K562 (cell line): ENCODE results near the gene HYAL1. TPM values are rescaled to one million over a fixed set of nuclear protein-coding genes. Genes with fewer than 3 reads are reported as not detected.

Source experiments
- ATAC-seq: fragments of 200-7000 bp; cut with Tn5 transposase; 3 replicates; pipeline ENCODE4 v1.9.1; 2020; ENCODE audit warnings: moderate library complexity
- BruUV-seq: library from RNA; stranded (reverse); fragments of 400-500 nt; replicated peaks from 2 replicates; lab custom pipeline; 2021; lab: Mats Ljungman, UMichigan
- CTCF ChIA-PET: fragments of 300-600 bp; formaldehyde crosslinking; extraction: SDS; loops from one replicate; lab custom pipeline; 2021; ENCODE audit warnings: low intra/inter-chr PET ratio; lab: Yijun Ruan, JAX
- POLR2A ChIA-PET: fragments of 300-600, 350-650 bp; sonication (Branson Sonifier 250); formaldehyde crosslinking; extraction: SDS; loops from one replicate; lab custom pipeline; 2021; ENCODE audit warnings: antibody characterized with exemption, inconsistent platforms; lab: Yijun Ruan, JAX
- DNase-seq, 4 experiments: peaks; one replicate each; pipeline versions ENCODE4 v3.0.0 to v3.0.0-alpha.2; 2011 to 2018; ENCODE audit warnings: low spot score in 3 of 4, mixed read lengths in 3 of 4; ENCODE audit errors: extremely low read depth in 1 of 4
- FAIRE-seq: peaks from 2 replicates; lab custom pipeline; 2011; peaks lifted over from hg19 to GRCh38; lab: Jason Lieb, UNC
- H2AFZ ChIP-seq: 2 replicates; pipeline ENCODE4 v1.6.0; 2011; ENCODE audit warnings: low read depth, low read length, control low read depth, inconsistent platforms
- H3K27ac ChIP-seq: fragments of 200-600 bp; 3 replicates; pipeline ENCODE4 v1.8.0; 2011; ENCODE audit warnings: low read depth, mild to moderate bottlenecking, control low read depth, inconsistent platforms, low read length, moderate library complexity, mixed read lengths; ENCODE audit errors: extremely low read depth
- H3K27me3 ChIP-seq, 2 experiments: fragments of 300-600 bp in 1 of 2; 2 replicates in 1 of 2; 3 replicates in 1 of 2; pipeline versions ENCODE4 v1.6.0 to v1.8.0; 2011; ENCODE audit warnings: inconsistent platforms in 2 of 2, low read length in 2 of 2, mild to moderate bottlenecking in 1 of 2, mixed read lengths in 1 of 2, moderate library complexity in 1 of 2; ENCODE audit not compliant: control insufficient read depth in 2 of 2, insufficient read depth in 2 of 2
- H3K36me3 ChIP-seq: fragments of 300-600 bp; 3 replicates; pipeline ENCODE4 v1.8.0; 2011; ENCODE audit warnings: mild to moderate bottlenecking, low read length, inconsistent platforms; ENCODE audit not compliant: control insufficient read depth, insufficient read depth
- H3K4me1 ChIP-seq, 2 experiments: fragments of 200-600 bp in 1 of 2; replicated peaks in 1 of 2; 2 replicates in 1 of 2; 3 replicates in 1 of 2; pipeline versions ENCODE4 v1.5.1 to v1.8.0; 2011; ENCODE audit warnings: inconsistent platforms in 2 of 2, low read length in 2 of 2, mild to moderate bottlenecking in 1 of 2, mixed read lengths in 1 of 2, moderate library complexity in 1 of 2; ENCODE audit not compliant: control insufficient read depth in 2 of 2, insufficient read depth in 2 of 2
- H3K4me2 ChIP-seq: 2 replicates; pipeline ENCODE4 v1.6.1; 2011; ENCODE audit warnings: low read length, control low read depth, inconsistent platforms, mixed read lengths; ENCODE audit not compliant: insufficient read depth
- H3K4me3 ChIP-seq: fragments of 200-600 bp; sonication (generic), shearing (Covaris generic); 2 replicates; pipeline ENCODE4 v1.5.1; 2016; ENCODE audit warnings: control low read depth, inconsistent platforms
- H3K79me2 ChIP-seq: fragments of 200-600 bp; 3 replicates; pipeline ENCODE4 v1.8.0; 2011; ENCODE audit warnings: low read length, inconsistent platforms; ENCODE audit not compliant: control insufficient read depth, insufficient read depth
- H3K9ac ChIP-seq, 2 experiments: 2 replicates each; pipeline versions ENCODE4 v1.6.0 to v1.6.1; 2011; ENCODE audit warnings: low read depth in 2 of 2, low read length in 2 of 2, control low read depth in 1 of 2, inconsistent platforms in 1 of 2, mild to moderate bottlenecking in 1 of 2, mixed read lengths in 1 of 2; ENCODE audit not compliant: insufficient read depth in 1 of 2
- H3K9me1 ChIP-seq: one replicate; pipeline ENCODE4 v1.6.0; 2011; ENCODE audit warnings: inconsistent platforms, mild to moderate bottlenecking, low read length, moderate library complexity; ENCODE audit not compliant: control insufficient read depth, insufficient read depth
- H3K9me3 ChIP-seq: replicated peaks from 2 replicates; pipeline ENCODE4 v1.5.1; 2011; ENCODE audit warnings: low read depth, low read length, inconsistent platforms; ENCODE audit not compliant: control insufficient read depth, insufficient read depth
- H4K20me1 ChIP-seq: replicated peaks from 2 replicates; pipeline ENCODE4 v1.6.1; 2011; ENCODE audit warnings: low read length, inconsistent platforms, mixed read lengths; ENCODE audit not compliant: control insufficient read depth, insufficient read depth
- DDX20 ChIP-seq: fragments of 450-650 bp; IDR thresholded peaks from 2 replicates; pipeline ENCODE4 v1.6.1; 2016; ENCODE audit warnings: missing genetic modification characterization, low read depth, mild to moderate bottlenecking, missing compliant biosample characterization, moderate library complexity
- ETV1 ChIP-seq: fragments of 450-650 bp; conservative IDR thresholded peaks from 2 replicates; pipeline ENCODE4 v1.6.1; 2016; ENCODE audit warnings: missing genetic modification characterization, control low read depth, low read depth, missing compliant biosample characterization
- MAFK ChIP-seq: IDR thresholded peaks from 2 replicates; pipeline ENCODE4 v1.6.1; 2011; ENCODE audit warnings: low read length, improper control_type of control experiment
- ZNF644 ChIP-seq: fragments of 200-800 bp; sonication (Bioruptor generic); IDR thresholded peaks from 2 replicates; pipeline ENCODE4 v1.6.1; 2016; ENCODE audit warnings: low read depth, missing genetic modification characterization, missing compliant biosample characterization
- WGBS: fragments of 100-300 bp; shearing (Covaris generic); methylation state at CpG from one replicate; pipeline ENCODE4 v1.1.6; 2016; ENCODE audit warnings: low coverage, mixed read lengths; ENCODE audit not compliant: insufficient coverage; ENCODE audit errors: missing lambda C conversion rate; 5-methylcytosine and 5-hydroxymethylcytosine counted together
- in situ Hi-C: fragments of 300-500 bp; cut with MboI; formaldehyde crosslinking; loops from 4 replicates; pipeline ENCODE4 v1.15.0; 2018; ENCODE audit warnings: inconsistent platforms, mixed read lengths
- intact Hi-C: fragments of 100-400 bp; cut with micrococcal nuclease; formaldehyde crosslinking; loops from 2 replicates; pipeline ENCODE4 v1.14.2; 2022
- polyA plus RNA-seq, 8 experiments: library from polyadenylated mRNA; depleted of rRNA in 4 of 8; stranded (reverse) in 5 of 8; unstranded in 3 of 8; fragments of >200 nt; fragmentation: Nextera tagmentation in 2 of 8; fragmentation: Illumina TruSeq in 1 of 8; extraction: Ambion mirVana in 2 of 8; extraction: Trizol in 1 of 8; gene quantifications; 2 replicates each; pipeline versions ENCODE4 v1.2.1 to v1.2.3, GENCODE V29; 2011 to 2014; ENCODE audit warnings: inconsistent platforms in 1 of 8, missing spikeins in 1 of 8
- total RNA-seq, 7 experiments: library from RNA; depleted of rRNA in 6 of 7; stranded (reverse); fragments of >200 nt in 6 of 7; fragmentation: Illumina TruSeq in 2 of 7; extraction: Trizol in 2 of 7; gene quantifications; 2 replicates each; pipeline versions ENCODE4 v1.2.1 to v1.2.3, GENCODE V29; 2011 to 2021; ENCODE audit warnings: low replicate concordance in 1 of 7
- TF ChIP-seq, protein P1 (sequence below): fragments of 450-650 bp; IDR thresholded peaks from 2 replicates; pipeline ENCODE4 v1.6.1; 2014; ENCODE audit warnings: low read depth, mild to moderate bottlenecking, moderate library complexity, borderline replicate concordance
- TF ChIP-seq, protein P2 (sequence below): IDR thresholded peaks from 3 replicates; pipeline ENCODE4 v1.6.1; 2011; ENCODE audit warnings: borderline replicate concordance, mild to moderate bottlenecking, moderate library complexity; ENCODE audit not compliant: insufficient read length; ENCODE audit errors: extremely low read depth
- TF ChIP-seq, protein P3 (sequence below): sonication (generic); formaldehyde crosslinking; IDR thresholded peaks from 2 replicates; pipeline ENCODE4 v1.5.0; 2020; ENCODE audit warnings: missing genetic modification reagents
- TF ChIP-seq, protein P4 (sequence below): fragments of 250-450 bp; sonication (Bioruptor Pico); IDR thresholded peaks from 2 replicates; pipeline ENCODE4 v1.4.0; 2020

Gene HYAL1
- total and polyA plus RNA-seq, 9 of the 15 experiments (the other 6 are each of a cell fraction or from before 2014, with no cell fraction given), result 1.4 to 8.5 (median 4.7) TPM

DNA sequence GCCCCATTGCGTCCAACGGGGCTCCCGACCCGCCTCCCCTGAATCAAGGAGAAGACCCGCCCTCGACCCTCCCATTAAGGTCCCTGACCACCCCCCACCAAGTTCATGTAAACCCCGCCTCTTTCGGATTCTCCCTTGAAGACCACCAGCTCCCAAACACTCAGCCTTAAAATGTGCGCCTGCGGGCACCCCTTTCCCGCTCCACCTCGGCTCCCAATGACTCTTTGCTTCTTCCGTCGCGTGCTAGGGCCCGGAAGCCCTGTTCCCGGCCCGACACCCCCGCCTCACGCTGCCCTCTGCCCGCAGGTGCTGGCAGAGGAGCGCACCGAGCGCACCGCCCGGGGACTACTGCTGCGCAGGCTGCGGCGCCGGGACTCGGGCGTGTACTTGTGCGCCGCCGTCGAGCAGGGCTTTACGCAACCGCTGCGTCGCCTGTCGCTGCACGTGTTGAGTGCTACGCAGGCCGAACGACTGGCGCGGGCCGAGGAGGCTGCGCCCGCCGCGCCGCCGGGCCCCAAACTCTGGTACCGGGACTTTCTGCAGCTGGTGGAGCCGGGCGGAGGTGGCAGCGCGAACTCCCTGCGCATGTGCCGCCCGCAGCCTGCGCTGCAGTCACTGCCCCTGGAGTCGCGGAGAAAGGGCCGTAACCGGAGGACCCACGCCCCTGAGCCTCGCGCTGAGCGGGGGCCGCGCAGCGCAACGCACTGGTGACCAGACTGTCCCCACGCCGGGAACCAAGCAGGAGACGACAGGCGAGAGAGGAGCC, 27.2 kb downstream of the HYAL1 start:
- no peaks in the 10 kb centered on the region for H3K9me1 ChIP-seq
- FAIRE-seq (no peak), DNase-seq (no peak), ATAC-seq (no peak)
- peaks cover 4 to 38% of the 10 kb centered on the region in 2 experiments; a peak in 3 of 5 replicates for H3K4me1 ChIP-seq
- H2AFZ ChIP-seq, result no peak overlapping the region
- intact Hi-C loops (no loop called here), in situ Hi-C loops (no loop called here)
- H3K9ac ChIP-seq, result no peak overlapping the region
- H3K27ac ChIP-seq, result no peak overlapping the region
- H3K4me3 ChIP-seq, result no peak overlapping the region
- no peaks in the 10 kb centered on the region for H3K27me3 ChIP-seq
- BruUV-seq, result no TSS peak
- no peaks in the 10 kb centered on the region for H3K36me3 ChIP-seq
- no peak overlapping the region for H3K4me2 ChIP-seq
- H3K9me3 ChIP-seq, result no peaks in the 10 kb centered on the region
- no peaks in the 10 kb centered on the region for H4K20me1 ChIP-seq
- H3K79me2 ChIP-seq, result no peaks in the 10 kb centered on the region
- WGBS, result 85% methylated on average over 26 of the region's 79 CpGs
- ChIA-PET CTCF (no interaction called here), POLR2A (no interaction called here)
- TF ChIP-seq, protein P1, sequence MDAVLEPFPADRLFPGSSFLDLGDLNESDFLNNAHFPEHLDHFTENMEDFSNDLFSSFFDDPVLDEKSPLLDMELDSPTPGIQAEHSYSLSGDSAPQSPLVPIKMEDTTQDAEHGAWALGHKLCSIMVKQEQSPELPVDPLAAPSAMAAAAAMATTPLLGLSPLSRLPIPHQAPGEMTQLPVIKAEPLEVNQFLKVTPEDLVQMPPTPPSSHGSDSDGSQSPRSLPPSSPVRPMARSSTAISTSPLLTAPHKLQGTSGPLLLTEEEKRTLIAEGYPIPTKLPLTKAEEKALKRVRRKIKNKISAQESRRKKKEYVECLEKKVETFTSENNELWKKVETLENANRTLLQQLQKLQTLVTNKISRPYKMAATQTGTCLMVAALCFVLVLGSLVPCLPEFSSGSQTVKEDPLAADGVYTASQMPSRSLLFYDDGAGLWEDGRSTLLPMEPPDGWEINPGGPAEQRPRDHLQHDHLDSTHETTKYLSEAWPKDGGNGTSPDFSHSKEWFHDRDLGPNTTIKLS, result no peak
- TF ChIP-seq ETV1 (tag) (no peak), MAFK (no peak), DDX20 (tag) (no peak), ZNF644 (tag) (no peak)
- TF ChIP-seq, protein P2, sequence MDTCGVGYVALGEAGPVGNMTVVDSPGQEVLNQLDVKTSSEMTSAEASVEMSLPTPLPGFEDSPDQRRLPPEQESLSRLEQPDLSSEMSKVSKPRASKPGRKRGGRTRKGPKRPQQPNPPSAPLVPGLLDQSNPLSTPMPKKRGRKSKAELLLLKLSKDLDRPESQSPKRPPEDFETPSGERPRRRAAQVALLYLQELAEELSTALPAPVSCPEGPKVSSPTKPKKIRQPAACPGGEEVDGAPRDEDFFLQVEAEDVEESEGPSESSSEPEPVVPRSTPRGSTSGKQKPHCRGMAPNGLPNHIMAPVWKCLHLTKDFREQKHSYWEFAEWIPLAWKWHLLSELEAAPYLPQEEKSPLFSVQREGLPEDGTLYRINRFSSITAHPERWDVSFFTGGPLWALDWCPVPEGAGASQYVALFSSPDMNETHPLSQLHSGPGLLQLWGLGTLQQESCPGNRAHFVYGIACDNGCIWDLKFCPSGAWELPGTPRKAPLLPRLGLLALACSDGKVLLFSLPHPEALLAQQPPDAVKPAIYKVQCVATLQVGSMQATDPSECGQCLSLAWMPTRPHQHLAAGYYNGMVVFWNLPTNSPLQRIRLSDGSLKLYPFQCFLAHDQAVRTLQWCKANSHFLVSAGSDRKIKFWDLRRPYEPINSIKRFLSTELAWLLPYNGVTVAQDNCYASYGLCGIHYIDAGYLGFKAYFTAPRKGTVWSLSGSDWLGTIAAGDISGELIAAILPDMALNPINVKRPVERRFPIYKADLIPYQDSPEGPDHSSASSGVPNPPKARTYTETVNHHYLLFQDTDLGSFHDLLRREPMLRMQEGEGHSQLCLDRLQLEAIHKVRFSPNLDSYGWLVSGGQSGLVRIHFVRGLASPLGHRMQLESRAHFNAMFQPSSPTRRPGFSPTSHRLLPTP, result no peak
- TF ChIP-seq, protein P3, sequence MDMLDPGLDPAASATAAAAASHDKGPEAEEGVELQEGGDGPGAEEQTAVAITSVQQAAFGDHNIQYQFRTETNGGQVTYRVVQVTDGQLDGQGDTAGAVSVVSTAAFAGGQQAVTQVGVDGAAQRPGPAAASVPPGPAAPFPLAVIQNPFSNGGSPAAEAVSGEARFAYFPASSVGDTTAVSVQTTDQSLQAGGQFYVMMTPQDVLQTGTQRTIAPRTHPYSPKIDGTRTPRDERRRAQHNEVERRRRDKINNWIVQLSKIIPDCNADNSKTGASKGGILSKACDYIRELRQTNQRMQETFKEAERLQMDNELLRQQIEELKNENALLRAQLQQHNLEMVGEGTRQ (CRISPR knock-in tag), result no peak
- TF ChIP-seq, protein P4, sequence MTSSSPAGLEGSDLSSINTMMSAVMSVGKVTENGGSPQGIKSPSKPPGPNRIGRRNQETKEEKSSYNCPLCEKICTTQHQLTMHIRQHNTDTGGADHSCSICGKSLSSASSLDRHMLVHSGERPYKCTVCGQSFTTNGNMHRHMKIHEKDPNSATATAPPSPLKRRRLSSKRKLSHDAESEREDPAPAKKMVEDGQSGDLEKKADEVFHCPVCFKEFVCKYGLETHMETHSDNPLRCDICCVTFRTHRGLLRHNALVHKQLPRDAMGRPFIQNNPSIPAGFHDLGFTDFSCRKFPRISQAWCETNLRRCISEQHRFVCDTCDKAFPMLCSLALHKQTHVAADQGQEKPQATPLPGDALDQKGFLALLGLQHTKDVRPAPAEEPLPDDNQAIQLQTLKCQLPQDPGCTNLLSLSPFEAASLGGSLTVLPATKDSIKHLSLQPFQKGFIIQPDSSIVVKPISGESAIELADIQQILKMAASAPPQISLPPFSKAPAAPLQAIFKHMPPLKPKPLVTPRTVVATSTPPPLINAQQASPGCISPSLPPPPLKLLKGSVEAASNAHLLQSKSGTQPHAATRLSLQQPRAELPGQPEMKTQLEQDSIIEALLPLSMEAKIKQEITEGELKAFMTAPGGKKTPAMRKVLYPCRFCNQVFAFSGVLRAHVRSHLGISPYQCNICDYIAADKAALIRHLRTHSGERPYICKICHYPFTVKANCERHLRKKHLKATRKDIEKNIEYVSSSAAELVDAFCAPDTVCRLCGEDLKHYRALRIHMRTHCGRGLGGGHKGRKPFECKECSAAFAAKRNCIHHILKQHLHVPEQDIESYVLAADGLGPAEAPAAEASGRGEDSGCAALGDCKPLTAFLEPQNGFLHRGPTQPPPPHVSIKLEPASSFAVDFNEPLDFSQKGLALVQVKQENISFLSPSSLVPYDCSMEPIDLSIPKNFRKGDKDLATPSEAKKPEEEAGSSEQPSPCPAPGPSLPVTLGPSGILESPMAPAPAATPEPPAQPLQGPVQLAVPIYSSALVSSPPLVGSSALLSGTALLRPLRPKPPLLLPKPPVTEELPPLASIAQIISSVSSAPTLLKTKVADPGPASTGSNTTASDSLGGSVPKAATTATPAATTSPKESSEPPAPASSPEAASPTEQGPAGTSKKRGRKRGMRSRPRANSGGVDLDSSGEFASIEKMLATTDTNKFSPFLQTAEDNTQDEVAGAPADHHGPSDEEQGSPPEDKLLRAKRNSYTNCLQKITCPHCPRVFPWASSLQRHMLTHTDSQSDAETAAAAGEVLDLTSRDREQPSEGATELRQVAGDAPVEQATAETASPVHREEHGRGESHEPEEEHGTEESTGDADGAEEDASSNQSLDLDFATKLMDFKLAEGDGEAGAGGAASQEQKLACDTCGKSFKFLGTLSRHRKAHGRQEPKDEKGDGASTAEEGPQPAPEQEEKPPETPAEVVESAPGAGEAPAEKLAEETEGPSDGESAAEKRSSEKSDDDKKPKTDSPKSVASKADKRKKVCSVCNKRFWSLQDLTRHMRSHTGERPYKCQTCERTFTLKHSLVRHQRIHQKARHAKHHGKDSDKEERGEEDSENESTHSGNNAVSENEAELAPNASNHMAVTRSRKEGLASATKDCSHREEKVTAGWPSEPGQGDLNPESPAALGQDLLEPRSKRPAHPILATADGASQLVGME (CRISPR knock-in tag), result no peak
